Measurements from ENCODE around the gene UTS2B. TPM values are rescaled to one million over a fixed set of nuclear protein-coding genes. Genes with fewer than 3 reads are reported as not detected.

Gene UTS2B
- total RNA-seq, 2 experiments from 2014 or later, result not detected

DNA sequence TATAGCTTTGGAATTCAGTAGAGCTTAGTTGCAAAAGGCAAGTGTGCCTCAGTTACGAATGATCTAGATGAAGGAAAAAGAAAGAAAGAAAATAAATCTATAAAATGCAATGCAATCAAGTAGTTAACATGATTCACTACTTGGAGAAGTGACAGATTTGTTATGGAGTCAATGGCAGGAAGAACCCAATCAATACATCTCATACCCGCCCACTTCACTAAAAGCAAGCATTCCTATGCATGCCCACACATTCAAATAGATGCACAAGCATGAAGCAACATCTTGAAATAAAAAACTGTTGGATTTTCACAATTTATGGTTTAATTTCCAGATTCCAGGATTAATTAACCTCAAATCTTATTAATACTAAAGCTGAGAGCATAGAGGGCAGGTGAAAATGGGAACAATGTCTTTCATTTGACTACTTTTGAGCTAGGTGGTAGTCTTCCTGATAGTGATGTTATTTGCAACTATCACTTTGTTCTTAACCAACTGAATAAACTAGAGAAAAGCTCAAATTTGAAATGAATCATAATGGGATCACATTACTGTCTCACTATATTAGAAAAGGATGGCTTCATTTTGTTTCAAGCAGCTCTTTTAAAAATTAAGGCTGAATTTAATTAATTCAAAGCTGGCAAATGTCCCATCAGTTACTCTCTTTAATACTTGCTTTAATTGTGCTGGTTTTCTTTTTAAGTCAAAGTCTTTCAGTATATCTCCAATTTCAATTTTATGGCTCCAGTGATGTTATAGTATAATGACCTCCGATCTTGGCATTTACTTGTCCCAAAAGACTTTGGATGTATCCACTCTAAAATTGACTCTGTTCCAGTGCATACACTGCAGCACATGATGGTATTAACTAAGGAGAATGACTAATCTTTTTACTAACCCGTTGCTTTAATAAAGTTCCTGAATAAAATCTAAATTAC is 47.8 kb downstream of the UTS2B start:
- H3K27ac ChIP-seq (ENCODE audit: low read depth in 1 of 2, low read length in 2 of 2), result no peak overlapping the region
- Mint-ChIP-seq H3K36me3 (ENCODE audit: low read depth) (no peaks in the 10 kb centered on the region), H3K9me3 (no peaks in the 10 kb centered on the region), H3K27ac (no peak overlapping the region), H3K4me1 (ENCODE audit: low read depth) (no peaks in the 10 kb centered on the region), H3K27me3 (peaks cover 9% of the 10 kb centered on the region), H3K4me3 (no peak overlapping the region)
- H3K4me3 ChIP-seq (ENCODE audit: low read length), result no peak overlapping the region
- DNase-seq (no peak), ATAC-seq (ENCODE audit: poor library complexity) (no peak)
- no peaks in the 10 kb centered on the region for H3K27me3 ChIP-seq (ENCODE audit: control insufficient read depth in 1 of 2, insufficient read depth in 2 of 2, low read length in 2 of 2)
- ChIA-PET POLR2A (no interaction called here), CTCF (no interaction called here)
- H3K4me1 ChIP-seq (ENCODE audit: insufficient read depth, low read length), result no peaks in the 10 kb centered on the region
- TF ChIP-seq, protein P1, sequence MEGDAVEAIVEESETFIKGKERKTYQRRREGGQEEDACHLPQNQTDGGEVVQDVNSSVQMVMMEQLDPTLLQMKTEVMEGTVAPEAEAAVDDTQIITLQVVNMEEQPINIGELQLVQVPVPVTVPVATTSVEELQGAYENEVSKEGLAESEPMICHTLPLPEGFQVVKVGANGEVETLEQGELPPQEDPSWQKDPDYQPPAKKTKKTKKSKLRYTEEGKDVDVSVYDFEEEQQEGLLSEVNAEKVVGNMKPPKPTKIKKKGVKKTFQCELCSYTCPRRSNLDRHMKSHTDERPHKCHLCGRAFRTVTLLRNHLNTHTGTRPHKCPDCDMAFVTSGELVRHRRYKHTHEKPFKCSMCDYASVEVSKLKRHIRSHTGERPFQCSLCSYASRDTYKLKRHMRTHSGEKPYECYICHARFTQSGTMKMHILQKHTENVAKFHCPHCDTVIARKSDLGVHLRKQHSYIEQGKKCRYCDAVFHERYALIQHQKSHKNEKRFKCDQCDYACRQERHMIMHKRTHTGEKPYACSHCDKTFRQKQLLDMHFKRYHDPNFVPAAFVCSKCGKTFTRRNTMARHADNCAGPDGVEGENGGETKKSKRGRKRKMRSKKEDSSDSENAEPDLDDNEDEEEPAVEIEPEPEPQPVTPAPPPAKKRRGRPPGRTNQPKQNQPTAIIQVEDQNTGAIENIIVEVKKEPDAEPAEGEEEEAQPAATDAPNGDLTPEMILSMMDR (IDR thresholded peaks at IDR 0.05), result no peak
- intact Hi-C loops (cut with DNase I, micrococcal nuclease), result no loop called here
- no peaks in the 10 kb centered on the region for H3K36me3 ChIP-seq (ENCODE audit: insufficient read depth, low read length)
- H3K9me3 ChIP-seq (ENCODE audit: control insufficient read depth in 1 of 2, insufficient read depth in 1 of 2, low read length in 2 of 2), result no peaks in the 10 kb centered on the region

DNA sequence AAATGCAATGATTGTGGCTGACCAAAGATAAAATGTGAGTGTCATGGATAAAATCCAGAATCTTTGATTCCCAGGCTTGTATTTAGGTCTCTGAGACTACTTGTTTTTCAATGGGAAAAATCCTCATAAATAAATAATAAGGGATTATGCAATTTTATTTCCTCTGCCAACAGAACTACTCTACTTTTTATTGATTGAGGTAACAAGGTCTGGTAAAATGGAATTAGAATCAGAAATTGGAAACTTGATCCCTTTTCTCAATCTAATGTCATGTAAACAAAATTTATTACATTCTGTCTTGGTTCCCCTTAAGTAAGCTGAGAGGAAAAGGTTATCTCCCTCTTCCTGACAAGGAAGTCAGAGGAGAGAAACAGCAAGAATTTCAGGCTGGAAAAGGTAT is 49.4 kb downstream of the UTS2B start:
- no peaks in the 10 kb centered on the region for H3K9me3 ChIP-seq (ENCODE audit: control insufficient read depth in 1 of 2, insufficient read depth in 1 of 2, low read length in 2 of 2)
- CTCF ChIA-PET, result no interaction called here
- intact Hi-C loops (cut with DNase I, micrococcal nuclease), result no loop called here
- TF ChIP-seq, protein P1 (IDR thresholded peaks at IDR 0.05), result no peak
- no peak for ATAC-seq (ENCODE audit: poor library complexity)
- Mint-ChIP-seq H3K4me3 (no peak overlapping the region), H3K4me1 (ENCODE audit: low read depth) (no peaks in the 10 kb centered on the region), H3K27me3 (peaks cover 9% of the 10 kb centered on the region), H3K36me3 (ENCODE audit: low read depth) (no peaks in the 10 kb centered on the region), H3K9me3 (no peaks in the 10 kb centered on the region), H3K27ac (no peak overlapping the region)
- H3K27ac ChIP-seq (ENCODE audit: low read depth in 1 of 2, low read length in 2 of 2), result no peak overlapping the region
- POLR2A ChIA-PET, result no interaction called here
- H3K36me3 ChIP-seq (ENCODE audit: insufficient read depth, low read length), result no peaks in the 10 kb centered on the region
- no peak overlapping the region for H3K4me3 ChIP-seq (ENCODE audit: low read length)
- no peak for DNase-seq
- H3K27me3 ChIP-seq (ENCODE audit: control insufficient read depth in 1 of 2, insufficient read depth in 2 of 2, low read length in 2 of 2), result no peaks in the 10 kb centered on the region
- H3K4me1 ChIP-seq (ENCODE audit: insufficient read depth, low read length), result no peaks in the 10 kb centered on the region

DNA sequence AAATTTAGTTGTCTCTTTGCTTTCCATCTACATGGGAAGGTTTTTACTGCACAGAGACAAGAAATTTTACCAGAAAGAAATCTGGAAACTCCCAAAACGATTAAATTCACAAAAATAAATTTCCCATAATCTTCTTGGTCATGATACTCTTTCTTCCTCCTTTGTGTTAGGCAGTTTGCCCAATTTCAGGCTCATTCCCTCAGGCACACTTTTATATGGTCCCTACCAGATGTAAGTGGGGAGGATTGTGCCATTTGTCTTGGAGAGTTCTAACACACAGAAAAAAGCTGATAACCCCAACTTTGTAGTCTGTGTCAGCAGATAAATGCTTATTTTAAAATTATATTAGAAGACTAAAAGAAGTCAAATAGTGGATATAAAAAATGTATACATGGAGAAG is 50.2 kb downstream of the UTS2B start:
- Histone ChIP-seq H3K4me1 (ENCODE audit: insufficient read depth, low read length) (no peaks in the 10 kb centered on the region), H3K4me3 (ENCODE audit: low read length) (no peak overlapping the region), H3K27ac (ENCODE audit: low read depth in 1 of 2, low read length in 2 of 2) (no peak overlapping the region), H3K27me3 (ENCODE audit: control insufficient read depth in 1 of 2, insufficient read depth in 2 of 2, low read length in 2 of 2) (no peaks in the 10 kb centered on the region), H3K9me3 (ENCODE audit: control insufficient read depth in 1 of 2, insufficient read depth in 1 of 2, low read length in 2 of 2) (peaks cover 0 to 4% of the 10 kb centered on the region in 2 experiments), H3K36me3 (ENCODE audit: insufficient read depth, low read length) (no peaks in the 10 kb centered on the region)
- no peak for DNase-seq
- intact Hi-C loops (cut with DNase I, micrococcal nuclease), result no loop called here
- TF ChIP-seq, protein P1 (IDR thresholded peaks at IDR 0.05), result no peak
- ChIA-PET POLR2A (no interaction called here), CTCF (no interaction called here)
- H3K27ac Mint-ChIP-seq, result no peak overlapping the region
- no peak for ATAC-seq (ENCODE audit: poor library complexity)
- H3K4me3 Mint-ChIP-seq, result no peak overlapping the region
- no peaks in the 10 kb centered on the region for H3K9me3 Mint-ChIP-seq
- H3K27me3 Mint-ChIP-seq, result peaks cover 9% of the 10 kb centered on the region
- H3K4me1 Mint-ChIP-seq (ENCODE audit: low read depth), result no peaks in the 10 kb centered on the region
- no peaks in the 10 kb centered on the region for H3K36me3 Mint-ChIP-seq (ENCODE audit: low read depth)

Measured in CD4-positive, alpha-beta T cell (primary cell).